ENCODE measurements around the gene ZNF175.

The ZNF175 gene

GRCh38 chr19:51531349-51532315, 39.5 kb upstream of the ZNF175 start, which contains the start of gene SIGLEC6:
Gene SIGLEC6, minus strand, starts transcription at chr19:51531670. Its CDS starts 22 bp downstream, at chr19:51531648.
- TF ChIP-seq CTCF (IDR thresholded peaks at IDR 0.05; ENCODE audit: insufficient read depth, low read depth, low read length, missing control alignments), result no peak
- peak; percentile 78 for DNase-seq (ENCODE audit: low read depth)
- no peak within 1 kb of the TSS for H3K4me3 ChIP-seq (ENCODE audit: low read depth, low read length)

GRCh38 chr19:51535535-51535934, 35.5 kb upstream of the ZNF175 start:
- no peak for TF ChIP-seq CTCF (IDR thresholded peaks at IDR 0.05; ENCODE audit: insufficient read depth, low read depth, low read length, missing control alignments)
- DNase-seq (ENCODE audit: low read depth), result peak; percentile 17
- H3K4me3 ChIP-seq (ENCODE audit: low read depth, low read length), result no peak overlapping the region

- DNase-seq (ENCODE audit: low read depth), result no peak
- H3K4me3 ChIP-seq (ENCODE audit: low read depth, low read length), result no peak overlapping the region
- TF ChIP-seq CTCF (IDR thresholded peaks at IDR 0.05; ENCODE audit: insufficient read depth, low read depth, low read length, missing control alignments), result no peak
Measured at GRCh38 chr19:51539821-51540366, 31.2 kb upstream of the ZNF175 start.

GRCh38 chr19:51541458-51542357, 29.4 kb upstream of the ZNF175 start:
- no peak overlapping the region for H3K4me3 ChIP-seq (ENCODE audit: low read depth, low read length)
- DNase-seq (ENCODE audit: low read depth), result no peak
- TF ChIP-seq CTCF (IDR thresholded peaks at IDR 0.05; ENCODE audit: insufficient read depth, low read depth, low read length, missing control alignments), result no peak

- no peak for TF ChIP-seq CTCF (IDR thresholded peaks at IDR 0.05; ENCODE audit: insufficient read depth, low read depth, low read length, missing control alignments)
- H3K4me3 ChIP-seq (ENCODE audit: low read depth, low read length), result no peak overlapping the region
- no peak for DNase-seq (ENCODE audit: low read depth)
Measured at GRCh38 chr19:51542699-51543098, 28.4 kb upstream of the ZNF175 start.

GRCh38 chr19:51544038-51544437, 27.0 kb upstream of the ZNF175 start:
- no peak overlapping the region for H3K4me3 ChIP-seq (ENCODE audit: low read depth, low read length)
- DNase-seq (ENCODE audit: low read depth), result no peak
- no peak for TF ChIP-seq CTCF (IDR thresholded peaks at IDR 0.05; ENCODE audit: insufficient read depth, low read depth, low read length, missing control alignments)

Measured in GM12865 (cell line).